ENCODE results near the gene TUG1. TPM values are rescaled to one million over a fixed set of nuclear protein-coding genes. Genes with fewer than 3 reads are reported as not detected.

Gene TUG1
- total RNA-seq, 1 experiment from 2014 or later: 122 TPM

DNA sequence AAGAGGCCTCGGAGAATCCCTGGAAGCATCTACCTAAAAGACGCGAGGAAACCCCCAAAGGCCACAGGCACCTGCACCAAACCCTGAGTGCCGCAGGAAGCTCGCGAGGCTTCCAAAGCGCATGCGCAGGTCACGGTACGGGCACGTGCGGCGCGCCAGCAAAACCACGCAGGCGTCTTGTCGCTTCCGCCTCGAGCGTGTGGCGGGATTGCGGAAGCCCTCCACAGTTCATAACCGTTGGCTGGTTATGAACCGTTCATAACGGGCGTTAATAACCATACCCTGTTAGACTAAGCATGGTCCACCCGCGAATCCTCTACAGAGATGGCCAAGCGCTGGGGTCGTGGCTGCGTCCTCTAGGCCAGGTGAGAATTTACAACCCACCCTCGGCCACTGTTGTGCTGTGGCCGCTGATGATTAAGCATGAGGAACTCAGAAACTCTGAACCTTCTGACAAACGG is 46.9 kb upstream of the TUG1 start:
- peak; percentile 7 for DNase-seq
- H3K27ac Mint-ChIP-seq (ENCODE audit: unreplicated experiment): no peak overlapping the region
- H3K4me3 Mint-ChIP-seq (ENCODE audit: low read depth, unreplicated experiment): peak overlapping the region; percentile 43
- H3K9me3 Mint-ChIP-seq (ENCODE audit: low read depth, unreplicated experiment): no peaks in the 10 kb centered on the region
- BruUV-seq (replicated peaks): no TSS peak
- CTCF ChIA-PET: interaction anchor here (1.0 to 4.1 kb wide), 3 partner anchors 159 to 226 kb away, joined by 3 to 21 read pairs (median 6); no protein-coding TSS in a partner anchor
- H3K36me3 Mint-ChIP-seq (ENCODE audit: insufficient read depth, unreplicated experiment): peaks cover 22% of the 10 kb centered on the region
- no peaks in the 10 kb centered on the region for H3K27me3 Mint-ChIP-seq (ENCODE audit: unreplicated experiment)
- H3K4me1 Mint-ChIP-seq (ENCODE audit: low read depth, unreplicated experiment): no peaks in the 10 kb centered on the region
- no peak for TF ChIP-seq CTCF (IDR thresholded peaks at IDR 0.05; ENCODE audit: unreplicated experiment)
- intact Hi-C loops (cut with micrococcal nuclease; ENCODE audit: unreplicated experiment): no loop called here

- no peak for TF ChIP-seq CTCF (IDR thresholded peaks at IDR 0.05; ENCODE audit: unreplicated experiment)
- Mint-ChIP-seq H3K27me3 (ENCODE audit: unreplicated experiment) (no peaks in the 10 kb centered on the region), H3K36me3 (ENCODE audit: insufficient read depth, unreplicated experiment) (peaks cover 27% of the 10 kb centered on the region), H3K9me3 (ENCODE audit: low read depth, unreplicated experiment) (no peaks in the 10 kb centered on the region), H3K27ac (ENCODE audit: unreplicated experiment) (no peak overlapping the region), H3K4me1 (ENCODE audit: low read depth, unreplicated experiment) (no peaks in the 10 kb centered on the region), H3K4me3 (ENCODE audit: low read depth, unreplicated experiment) (no peak overlapping the region)
- DNase-seq: no peak
- no TSS peak for BruUV-seq (replicated peaks)
- CTCF ChIA-PET: no interaction called here
- intact Hi-C loops (cut with micrococcal nuclease; ENCODE audit: unreplicated experiment): no loop called here
These were observed 45.7 kb upstream of the TUG1 start for GRCh38 chr22:30923168-30923900.

DNA sequence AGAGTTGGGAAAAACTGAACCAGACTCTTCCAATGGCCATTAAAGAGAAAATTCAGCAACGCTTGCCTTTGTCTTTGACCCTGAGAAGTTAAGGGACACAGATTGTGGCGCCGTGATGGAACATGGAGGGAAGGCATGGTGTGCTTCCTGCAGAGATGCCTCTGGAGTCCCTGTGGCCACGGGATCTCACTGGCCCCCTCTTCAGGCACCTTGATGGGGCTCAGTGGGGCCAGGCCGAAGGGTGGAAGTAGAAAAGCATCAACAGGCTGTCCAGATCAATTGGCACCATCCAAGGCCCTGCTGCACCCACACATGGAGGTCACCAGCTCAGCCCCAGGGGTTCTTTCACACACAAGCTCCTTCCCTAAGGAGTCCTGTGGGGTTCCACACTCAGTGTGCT is 43.4 kb upstream of the TUG1 start:
- no peak for TF ChIP-seq CTCF (IDR thresholded peaks at IDR 0.05; ENCODE audit: unreplicated experiment)
- no peaks in the 10 kb centered on the region for H3K27me3 Mint-ChIP-seq (ENCODE audit: unreplicated experiment)
- no peak for DNase-seq
- H3K4me1 Mint-ChIP-seq (ENCODE audit: low read depth, unreplicated experiment): no peaks in the 10 kb centered on the region
- CTCF ChIA-PET: interaction anchor here (0.6 kb wide), 1 partner anchor 145 kb away, joined by 3 read pairs; no protein-coding TSS in a partner anchor
- H3K9me3 Mint-ChIP-seq (ENCODE audit: low read depth, unreplicated experiment): no peaks in the 10 kb centered on the region
- BruUV-seq (replicated peaks): no TSS peak
- H3K27ac Mint-ChIP-seq (ENCODE audit: unreplicated experiment): no peak overlapping the region
- H3K4me3 Mint-ChIP-seq (ENCODE audit: low read depth, unreplicated experiment): no peak overlapping the region
- intact Hi-C loops (cut with micrococcal nuclease; ENCODE audit: unreplicated experiment): no loop called here
- H3K36me3 Mint-ChIP-seq (ENCODE audit: insufficient read depth, unreplicated experiment): peaks cover 27% of the 10 kb centered on the region

DNA sequence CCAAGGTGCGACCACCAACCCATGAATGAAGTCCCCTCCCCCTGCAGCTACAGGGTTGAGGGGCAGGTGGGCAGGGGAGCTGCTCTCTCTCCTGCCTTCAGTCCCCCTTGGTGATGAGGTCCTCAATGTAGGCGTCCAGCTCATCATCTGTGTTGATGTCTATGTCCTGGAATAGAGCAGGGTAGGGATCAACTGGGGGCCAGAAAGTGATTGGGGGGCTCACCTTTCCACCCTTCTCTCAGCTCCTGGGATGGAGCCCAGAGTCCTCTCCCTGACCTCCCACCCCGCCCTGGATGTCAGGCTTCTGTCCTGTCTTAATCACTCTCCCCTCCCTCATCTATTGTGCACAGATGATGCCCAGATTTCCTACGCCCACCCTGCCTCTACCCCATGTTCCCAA is 42.4 kb upstream of the TUG1 start:
- H3K36me3 Mint-ChIP-seq (ENCODE audit: insufficient read depth, unreplicated experiment): peaks cover 35% of the 10 kb centered on the region
- no peak overlapping the region for H3K4me3 Mint-ChIP-seq (ENCODE audit: low read depth, unreplicated experiment)
- H3K4me1 Mint-ChIP-seq (ENCODE audit: low read depth, unreplicated experiment): no peaks in the 10 kb centered on the region
- TF ChIP-seq CTCF (IDR thresholded peaks at IDR 0.05; ENCODE audit: unreplicated experiment): no peak
- DNase-seq: no peak
- no peak overlapping the region for H3K27ac Mint-ChIP-seq (ENCODE audit: unreplicated experiment)
- intact Hi-C loops (cut with micrococcal nuclease; ENCODE audit: unreplicated experiment): no loop called here
- H3K27me3 Mint-ChIP-seq (ENCODE audit: unreplicated experiment): no peaks in the 10 kb centered on the region
- no peaks in the 10 kb centered on the region for H3K9me3 Mint-ChIP-seq (ENCODE audit: low read depth, unreplicated experiment)
- BruUV-seq (replicated peaks): no TSS peak
- CTCF ChIA-PET: interaction anchor here (0.7 kb wide), 2 partner anchors 467 to 623 kb away, joined by 7 to 10 read pairs; no protein-coding TSS in a partner anchor
